ENCODE measurements around the gene AGAP2. TPM values are rescaled to one million over a fixed set of nuclear protein-coding genes. Genes with fewer than 3 reads are reported as not detected.
A peak's percentile ranks its signal among the peaks of the same experiment; 100 is the strongest.

Gene AGAP2
- total and polyA plus RNA-seq, 2 of the 13 experiments (the other 11 are each of a cell fraction or from before 2014, with no cell fraction given): 0.38 to 0.45 TPM

DNA sequence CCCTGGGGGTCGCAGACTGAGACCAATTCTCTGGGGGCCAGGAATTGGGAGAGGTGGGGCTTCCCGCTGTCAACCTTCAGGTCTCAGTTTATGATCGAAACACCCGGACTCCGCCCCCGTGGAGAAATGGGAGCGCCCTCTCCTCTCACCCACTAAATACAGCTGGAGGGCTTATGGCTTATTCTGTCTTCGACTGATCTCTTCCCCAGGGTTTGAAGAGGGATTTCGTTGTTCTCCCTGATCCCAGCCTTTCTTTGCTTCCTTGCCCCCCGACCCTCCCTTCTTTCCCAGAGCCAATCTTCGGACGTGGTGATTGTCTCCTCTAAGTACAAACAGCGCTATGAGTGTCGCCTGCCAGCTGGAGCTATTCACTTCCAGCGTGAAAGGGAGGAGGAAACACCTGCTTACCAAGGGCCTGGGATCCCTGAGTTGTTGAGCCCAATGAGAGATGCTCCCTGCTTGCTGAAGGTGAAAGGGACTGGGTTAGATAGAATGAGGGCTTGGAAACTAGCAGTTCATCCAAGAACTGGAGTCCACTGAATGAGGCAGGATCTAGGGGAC is 44.0 kb downstream of the AGAP2 start (continued):
- no peak for TF ChIP-seq ZNF841 (CRISPR knock-in tag; IDR thresholded peaks at IDR 0.05; ENCODE audit: borderline replicate concordance)
- no peak for TF ChIP-seq HOXD1 (CRISPR knock-in tag; IDR thresholded peaks at IDR 0.05)
- no peak for TF ChIP-seq TAF1 (CRISPR knock-in tag; IDR thresholded peaks at IDR 0.05)
- no peak for TF ChIP-seq TCF12 (IDR thresholded peaks at IDR 0.05)
- TF ChIP-seq TCF12 (CRISPR knock-in tag; IDR thresholded peaks at IDR 0.05): no peak
- no peak for TF ChIP-seq TEAD2 (CRISPR knock-in tag; IDR thresholded peaks at IDR 0.05)
- TF ChIP-seq ZNF230 (CRISPR knock-in tag; IDR thresholded peaks at IDR 0.05): no peak
- TF ChIP-seq ZNF772 (CRISPR knock-in tag; IDR thresholded peaks at IDR 0.05): no peak
- no peak for TF ChIP-seq SP5 (CRISPR knock-in tag; IDR thresholded peaks at IDR 0.05; ENCODE audit: borderline replicate concordance, low read depth)
- TF ChIP-seq ZNF18 (CRISPR knock-in tag; IDR thresholded peaks at IDR 0.05; ENCODE audit: insufficient replicate concordance): no peak
- TF ChIP-seq ZNF619 (CRISPR knock-in tag; IDR thresholded peaks at IDR 0.05): no peak
- TF ChIP-seq ATRX (CRISPR knock-in tag; IDR thresholded peaks at IDR 0.05; ENCODE audit: borderline replicate concordance): no peak
- no peak for TF ChIP-seq ZNF639 (CRISPR knock-in tag; conservative IDR thresholded peaks at IDR 0.05)
- no peak for TF ChIP-seq TOE1 (CRISPR knock-in tag; IDR thresholded peaks at IDR 0.05)
- TF ChIP-seq, protein P1, sequence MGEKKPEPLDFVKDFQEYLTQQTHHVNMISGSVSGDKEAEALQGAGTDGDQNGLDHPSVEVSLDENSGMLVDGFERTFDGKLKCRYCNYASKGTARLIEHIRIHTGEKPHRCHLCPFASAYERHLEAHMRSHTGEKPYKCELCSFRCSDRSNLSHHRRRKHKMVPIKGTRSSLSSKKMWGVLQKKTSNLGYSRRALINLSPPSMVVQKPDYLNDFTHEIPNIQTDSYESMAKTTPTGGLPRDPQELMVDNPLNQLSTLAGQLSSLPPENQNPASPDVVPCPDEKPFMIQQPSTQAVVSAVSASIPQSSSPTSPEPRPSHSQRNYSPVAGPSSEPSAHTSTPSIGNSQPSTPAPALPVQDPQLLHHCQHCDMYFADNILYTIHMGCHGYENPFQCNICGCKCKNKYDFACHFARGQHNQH (CRISPR knock-in tag; IDR thresholded peaks at IDR 0.05): no peak
- TF ChIP-seq ZFP91 (CRISPR knock-in tag; IDR thresholded peaks at IDR 0.05; ENCODE audit: borderline replicate concordance): peak; percentile 7; the same call in 1 of the 2 replicates
- TF ChIP-seq ZNF430 (CRISPR knock-in tag; IDR thresholded peaks at IDR 0.05): peak; percentile 63; the same call in 1 of the 2 replicates
- TF ChIP-seq GZF1 (CRISPR knock-in tag; IDR thresholded peaks at IDR 0.05): no peak
- TF ChIP-seq HOXA9 (CRISPR knock-in tag; IDR thresholded peaks at IDR 0.05; ENCODE audit: borderline replicate concordance): peak; percentile 33; the same call in 1 of the 2 replicates
- TF ChIP-seq ZNF567 (CRISPR knock-in tag; IDR thresholded peaks at IDR 0.05; ENCODE audit: borderline replicate concordance): no peak
- TF ChIP-seq, protein P2, sequence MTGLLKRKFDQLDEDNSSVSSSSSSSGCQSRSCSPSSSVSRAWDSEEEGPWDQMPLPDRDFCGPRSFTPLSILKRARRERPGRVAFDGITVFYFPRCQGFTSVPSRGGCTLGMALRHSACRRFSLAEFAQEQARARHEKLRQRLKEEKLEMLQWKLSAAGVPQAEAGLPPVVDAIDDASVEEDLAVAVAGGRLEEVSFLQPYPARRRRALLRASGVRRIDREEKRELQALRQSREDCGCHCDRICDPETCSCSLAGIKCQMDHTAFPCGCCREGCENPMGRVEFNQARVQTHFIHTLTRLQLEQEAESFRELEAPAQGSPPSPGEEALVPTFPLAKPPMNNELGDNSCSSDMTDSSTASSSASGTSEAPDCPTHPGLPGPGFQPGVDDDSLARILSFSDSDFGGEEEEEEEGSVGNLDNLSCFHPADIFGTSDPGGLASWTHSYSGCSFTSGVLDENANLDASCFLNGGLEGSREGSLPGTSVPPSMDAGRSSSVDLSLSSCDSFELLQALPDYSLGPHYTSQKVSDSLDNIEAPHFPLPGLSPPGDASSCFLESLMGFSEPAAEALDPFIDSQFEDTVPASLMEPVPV (CRISPR knock-in tag; IDR thresholded peaks at IDR 0.05): 0 out of 2 replicates have a peak, but pooled peaks have one; percentile 1
